Thyroid gland (tissue), 4 donors: Measurements from ENCODE around the gene EXOSC10. TPM values are rescaled to one million over a fixed set of nuclear protein-coding genes. Genes with fewer than 3 reads are reported as not detected.

Experiments
- DNase-seq, 2 donors: peaks; one replicate each; pipeline ENCODE4 v3.0.0-alpha.2; 2019
- H3K27ac ChIP-seq, 3 donors: fragments of 200-600 bp; sonication (generic); 1 replicate in 2 of 3; 2 replicates in 1 of 3; pipeline ENCODE4 v1.5.1; 2016 to 2019; ENCODE audit warnings: mild to moderate bottlenecking in 1 of 3, moderate library complexity in 1 of 3
- H3K27me3 ChIP-seq: fragments of 200-600 bp; sonication (generic); one replicate; pipeline ENCODE4 v1.5.1; 2019
- H3K36me3 ChIP-seq, 2 donors: fragments of 200-600 bp; sonication (generic); one replicate each; pipeline ENCODE4 v1.5.1; 2016 to 2019
- H3K4me1 ChIP-seq, 2 donors: fragments of 200-600 bp; sonication (generic); one replicate each; pipeline ENCODE4 v1.5.1; 2017 to 2019
- H3K4me3 ChIP-seq, 3 donors: fragments of 200-600 bp; sonication (generic); replicated peaks in 1 of 3; 1 replicate in 2 of 3; 2 replicates in 1 of 3; pipeline ENCODE4 v1.5.1; 2016; ENCODE audit warnings: mild to moderate bottlenecking in 1 of 3
- H3K9me3 ChIP-seq: fragments of 200-600 bp; sonication (generic); one replicate; pipeline ENCODE4 v1.5.1; 2017
- POLR2A ChIP-seq, 2 donors: fragments of 450-650 bp; IDR thresholded peaks; one replicate each; pipeline ENCODE4 v1.6.1; 2017; ENCODE audit warnings: antibody characterized with exemption in 2 of 2, mild to moderate bottlenecking in 2 of 2, moderate library complexity in 1 of 2
- WGBS, 2 donors: methylation state at CpG; one replicate each; pipeline ENCODE4 v1.1.5; 2017; 5-methylcytosine and 5-hydroxymethylcytosine counted together
- intact Hi-C: fragments of 100-400 bp; cut with DNase I; formaldehyde crosslinking; loops from one replicate; pipeline ENCODE4 v1.15.1; 2023
- total RNA-seq, 4 donors: library from RNA; depleted of rRNA; stranded (reverse); fragments of >200 nt; gene quantifications; one replicate each; pipeline ENCODE4 v1.2.3, GENCODE V29; 2016
- TF ChIP-seq, protein P1 (sequence below), 6 experiments: fragments of 200-600 bp in 3 of 6; fragments of 450-650 bp in 3 of 6; sonication (generic) in 3 of 6; IDR thresholded peaks; one replicate each; pipeline ENCODE4 v1.5.1; 2016 to 2019; ENCODE audit warnings: antibody characterized with exemption in 6 of 6, mild to moderate bottlenecking in 2 of 6, inconsistent platforms in 1 of 6, moderate library complexity in 1 of 6

Gene EXOSC10
- total RNA-seq, 4 donors from 2014 or later: 41.1 to 60.7 (median 51.6) TPM

DNA sequence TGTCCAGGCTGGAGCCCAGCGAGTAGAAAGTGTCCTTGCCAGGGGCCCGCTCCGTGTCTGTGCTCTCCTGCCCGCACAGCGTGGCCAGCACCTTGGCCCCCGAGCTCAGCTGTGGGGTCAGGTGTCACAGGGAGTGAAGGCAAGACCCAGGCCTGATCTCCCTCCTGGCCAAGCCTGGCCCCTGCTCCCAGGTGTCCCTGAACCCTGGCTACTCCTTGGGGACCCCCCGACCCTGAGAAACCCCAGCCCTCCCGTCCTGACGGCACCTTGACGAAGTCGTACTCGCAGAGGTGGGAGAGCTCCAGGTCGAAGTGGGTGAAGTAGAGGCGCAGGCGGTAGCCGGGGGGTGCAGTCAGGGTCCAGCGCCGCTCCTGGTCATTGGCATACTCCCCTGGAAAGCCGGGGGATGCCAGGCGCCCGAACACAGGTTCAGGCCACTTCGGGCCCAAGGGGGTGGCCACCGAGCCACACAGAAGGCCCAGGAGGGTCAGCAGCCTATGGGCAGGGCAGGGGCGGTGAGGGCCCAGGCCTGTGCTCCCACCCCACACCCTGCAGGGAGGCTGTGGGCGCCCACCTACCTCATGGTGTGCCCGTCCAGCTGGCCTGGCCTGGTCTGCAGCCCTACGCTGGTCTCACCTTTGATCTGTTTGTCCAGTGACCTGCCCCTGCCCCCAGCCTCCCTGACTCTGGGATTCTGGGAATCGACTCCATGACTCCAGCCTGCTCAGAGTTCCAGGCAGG lies 52.9 kb downstream of the EXOSC10 start, which contains the start of gene MASP2:
Gene MASP2 (minus strand): TSS at position 615 of the 741 bp plus-strand sequence. CDS start 32 bp downstream, at position 583.
- DNase-seq: no peak
- no peak for TF ChIP-seq POLR2A (IDR thresholded peaks at IDR 0.05)
- TF ChIP-seq, protein P1, sequence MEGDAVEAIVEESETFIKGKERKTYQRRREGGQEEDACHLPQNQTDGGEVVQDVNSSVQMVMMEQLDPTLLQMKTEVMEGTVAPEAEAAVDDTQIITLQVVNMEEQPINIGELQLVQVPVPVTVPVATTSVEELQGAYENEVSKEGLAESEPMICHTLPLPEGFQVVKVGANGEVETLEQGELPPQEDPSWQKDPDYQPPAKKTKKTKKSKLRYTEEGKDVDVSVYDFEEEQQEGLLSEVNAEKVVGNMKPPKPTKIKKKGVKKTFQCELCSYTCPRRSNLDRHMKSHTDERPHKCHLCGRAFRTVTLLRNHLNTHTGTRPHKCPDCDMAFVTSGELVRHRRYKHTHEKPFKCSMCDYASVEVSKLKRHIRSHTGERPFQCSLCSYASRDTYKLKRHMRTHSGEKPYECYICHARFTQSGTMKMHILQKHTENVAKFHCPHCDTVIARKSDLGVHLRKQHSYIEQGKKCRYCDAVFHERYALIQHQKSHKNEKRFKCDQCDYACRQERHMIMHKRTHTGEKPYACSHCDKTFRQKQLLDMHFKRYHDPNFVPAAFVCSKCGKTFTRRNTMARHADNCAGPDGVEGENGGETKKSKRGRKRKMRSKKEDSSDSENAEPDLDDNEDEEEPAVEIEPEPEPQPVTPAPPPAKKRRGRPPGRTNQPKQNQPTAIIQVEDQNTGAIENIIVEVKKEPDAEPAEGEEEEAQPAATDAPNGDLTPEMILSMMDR (IDR thresholded peaks at IDR 0.05): no peak
- WGBS, 2 donors: 94 to 96% methylated on average over 7 to 23 of the region's 28 CpGs
- Histone ChIP-seq H3K36me3 (no peaks in the 10 kb centered on the region), H3K27me3 (no peaks in the 10 kb centered on the region), H3K9me3 (no peaks in the 10 kb centered on the region), H3K27ac (no peak within 1 kb of the TSS), H3K4me1 (no peaks in the 10 kb centered on the region), H3K4me3 (no peak within 1 kb of the TSS)
- intact Hi-C loops: no loop called here

DNA sequence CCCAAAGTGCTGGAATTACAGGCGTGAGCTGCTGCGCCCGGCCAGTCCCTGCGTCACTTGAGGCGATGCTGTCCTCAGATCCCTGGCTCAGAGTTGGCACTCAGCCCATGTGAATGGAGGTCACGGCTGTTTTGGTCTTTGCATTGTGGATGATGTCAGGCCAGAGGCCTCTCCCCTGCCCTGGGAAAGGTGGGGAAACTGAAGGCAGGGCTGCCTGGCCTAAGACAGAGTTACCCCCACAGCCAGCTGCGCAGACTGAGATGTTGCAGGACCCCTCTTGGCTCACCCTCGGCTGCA lies 53.5 kb downstream of the EXOSC10 start:
- DNase-seq: no peak
- no peaks in the 10 kb centered on the region for H3K27me3 ChIP-seq
- no peak overlapping the region for H3K4me3 ChIP-seq
- H3K4me1 ChIP-seq: no peaks in the 10 kb centered on the region
- H3K9me3 ChIP-seq: no peaks in the 10 kb centered on the region
- intact Hi-C loops: no loop called here
- no peak overlapping the region for H3K27ac ChIP-seq
- no peak for TF ChIP-seq POLR2A (IDR thresholded peaks at IDR 0.05)
- TF ChIP-seq, protein P1 (IDR thresholded peaks at IDR 0.05): no peak
- 92 to 100% methylated on average over 7 of the region's 8 CpGs for WGBS, 2 donors
- H3K36me3 ChIP-seq: no peaks in the 10 kb centered on the region

DNA sequence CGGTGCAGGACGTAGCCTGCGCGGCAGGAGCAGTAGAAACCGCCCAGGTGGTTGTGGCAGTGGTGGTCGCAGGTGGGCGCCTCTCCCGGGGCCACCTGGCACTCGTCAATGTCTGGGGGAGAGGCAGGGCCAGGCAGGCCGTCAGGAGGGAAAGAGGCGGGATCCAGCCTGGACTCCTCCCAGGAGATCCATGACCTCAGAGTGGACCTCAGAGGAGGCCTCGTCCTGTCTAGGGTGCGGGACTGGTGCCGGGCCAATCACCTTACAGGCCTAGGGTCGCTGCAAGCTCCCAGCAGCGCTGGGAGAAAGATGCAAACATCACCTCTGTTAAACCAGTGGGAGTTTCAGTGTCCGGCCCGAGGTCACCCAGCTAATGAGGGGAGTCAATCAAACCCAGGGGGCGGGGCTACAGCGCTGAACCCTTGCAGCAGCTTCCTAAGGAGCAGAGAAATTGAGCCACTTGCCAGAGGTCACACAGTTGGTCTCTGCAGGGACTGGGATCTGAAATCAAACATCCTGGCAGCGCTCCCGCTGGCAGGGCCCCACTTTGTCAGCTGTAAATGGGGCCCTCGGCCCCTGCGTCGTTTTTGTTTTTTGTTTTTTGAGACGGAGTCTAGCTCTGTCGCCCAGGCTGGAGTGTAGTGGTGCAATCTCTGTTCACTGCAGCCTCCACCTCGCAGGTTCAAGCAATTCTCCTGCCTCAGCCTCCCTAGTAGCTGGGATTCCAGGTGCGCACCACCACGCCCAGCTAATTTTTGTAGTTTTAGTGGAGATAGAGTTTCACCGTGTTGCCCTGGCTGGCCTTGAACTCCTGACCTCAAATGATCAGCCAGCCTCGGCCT lies 54.0 kb downstream of the EXOSC10 start:
- WGBS, 2 donors: 54 to 66% methylated on average over 16 to 28 of the region's 32 CpGs
- Histone ChIP-seq H3K4me3 (no peak overlapping the region), H3K36me3 (no peaks in the 10 kb centered on the region), H3K9me3 (no peaks in the 10 kb centered on the region), H3K27ac (no peak overlapping the region), H3K27me3 (no peaks in the 10 kb centered on the region), H3K4me1 (no peaks in the 10 kb centered on the region)
- TF ChIP-seq, protein P1 (IDR thresholded peaks at IDR 0.05): no peak
- TF ChIP-seq POLR2A (IDR thresholded peaks at IDR 0.05): no peak
- intact Hi-C loops: no loop called here
- no peak for DNase-seq

DNA sequence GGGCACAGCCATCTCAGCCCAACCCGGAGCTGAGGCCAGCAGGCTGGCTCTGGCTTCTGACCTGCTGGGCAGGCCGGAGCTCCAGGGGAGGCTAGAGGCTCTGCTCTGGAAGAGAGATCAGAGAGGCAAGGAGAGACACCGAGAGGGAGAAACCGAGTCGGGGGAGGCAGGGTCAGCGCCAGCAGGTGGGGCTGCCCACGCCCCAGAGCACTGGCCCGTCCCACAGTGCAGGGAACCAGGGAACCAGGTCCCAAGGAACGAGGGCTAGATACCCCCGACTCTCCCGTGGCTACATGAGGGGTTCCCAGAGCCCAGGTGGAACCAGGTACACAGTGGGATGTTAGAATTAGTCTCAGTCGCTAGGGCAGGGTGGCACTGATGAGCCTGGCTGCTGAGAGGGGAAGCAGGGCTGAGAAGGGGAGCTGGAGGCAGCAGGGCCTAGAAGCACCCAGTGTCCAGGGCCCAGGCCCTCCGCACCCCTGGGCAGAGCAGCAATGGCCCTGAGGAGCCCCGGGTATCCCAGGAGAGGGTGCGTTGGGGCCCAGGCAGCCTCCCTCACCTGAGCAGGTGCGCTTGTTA lies 54.7 kb downstream of the EXOSC10 start:
- DNase-seq: no peak
- Histone ChIP-seq H3K9me3 (no peaks in the 10 kb centered on the region), H3K4me3 (no peak overlapping the region), H3K36me3 (no peaks in the 10 kb centered on the region), H3K27ac (no peak overlapping the region), H3K4me1 (no peaks in the 10 kb centered on the region), H3K27me3 (no peaks in the 10 kb centered on the region)
- intact Hi-C loops: no loop called here
- WGBS, 2 donors: 78 to 83% methylated on average over 14 to 16 of the region's 16 CpGs
- TF ChIP-seq, protein P1 (IDR thresholded peaks at IDR 0.05): no peak
- TF ChIP-seq POLR2A (IDR thresholded peaks at IDR 0.05): no peak
